Epithelial cell of proximal tubule (primary cell): Measurements from ENCODE around the gene HDDC3. TPM values are rescaled to one million over a fixed set of nuclear protein-coding genes. Genes with fewer than 3 reads are reported as not detected.
"Not testable (repeated sequence)": the region's sequence is repeated elsewhere in the genome, so short reads cannot be mapped to it uniquely, and the experiment has no call there.

ENCODE experiments used
- DNase-seq: peaks from one replicate; pipeline ENCODE4 v3.0.0-alpha.2; 2011; ENCODE audit warnings: low read depth
- H3K4me3 ChIP-seq: 2 replicates; pipeline ENCODE4 v1.5.1; 2011; ENCODE audit warnings: low read depth, mild to moderate bottlenecking, low read length
- total RNA-seq: library from RNA; depleted of rRNA; stranded (reverse); fragments of >200 nt; gene quantifications from 2 replicates; pipeline ENCODE4 v1.2.3, GENCODE V29; 2015
- TF ChIP-seq, protein P1 (sequence below): conservative IDR thresholded peaks from 2 replicates; pipeline ENCODE4 v1.5.1; 2012; ENCODE audit warnings: low read depth, mild to moderate bottlenecking, low read length

HDDC3 gene
- total RNA-seq, 1 donor from 2014 or later: 28.5 TPM

DNA sequence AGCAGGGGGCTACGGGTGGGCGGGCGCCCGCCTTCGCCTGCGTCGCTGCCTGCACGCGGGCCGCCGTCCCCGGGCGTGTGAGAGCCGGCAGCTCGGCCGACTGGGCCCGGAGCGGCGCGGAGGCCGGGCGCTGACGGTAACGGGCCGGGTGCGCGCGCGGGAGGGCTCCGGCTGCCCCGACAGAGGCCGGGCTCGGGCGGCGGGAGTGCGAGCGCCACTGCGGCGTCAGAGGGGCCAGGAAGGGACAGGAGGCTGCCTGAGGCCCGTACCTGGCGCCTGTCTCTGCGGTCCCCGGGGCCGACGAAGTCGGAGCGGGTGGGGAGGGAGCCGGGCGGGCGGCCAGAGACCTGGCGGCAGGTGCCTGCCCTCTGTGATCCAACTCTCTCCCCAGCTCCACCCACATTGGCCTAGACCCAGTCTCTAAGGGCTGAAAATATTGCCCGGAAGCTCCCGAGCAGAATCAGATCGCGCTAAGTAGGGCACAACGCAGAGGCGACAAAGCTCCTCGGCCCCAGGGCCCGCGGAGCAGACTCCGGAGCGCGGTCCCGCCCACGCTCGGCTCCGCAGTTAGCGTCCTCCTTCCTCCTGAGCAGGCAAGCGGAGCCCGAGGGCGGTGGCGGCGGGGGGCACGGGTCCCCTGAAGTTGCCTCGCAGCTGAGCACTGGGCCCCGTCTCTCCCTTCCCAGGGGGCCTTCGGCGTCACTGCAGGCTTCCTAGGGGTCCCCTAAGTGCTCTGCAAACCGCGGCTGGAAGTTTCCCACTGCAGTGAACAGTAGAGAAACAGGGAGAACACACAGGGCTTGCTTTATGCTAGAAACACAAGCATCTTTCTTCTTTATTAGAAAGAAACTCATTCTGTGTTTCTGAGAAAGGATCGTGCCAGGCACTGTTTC, 29.3 kb downstream of the HDDC3 start, which contains the start of gene MAN2A2:
Gene MAN2A2 (plus strand): TSS at position 463 of the 893 bp plus-strand sequence. CDS start 906 bp downstream, outside the sequence.
- no peak for DNase-seq
- TF ChIP-seq, protein P1, sequence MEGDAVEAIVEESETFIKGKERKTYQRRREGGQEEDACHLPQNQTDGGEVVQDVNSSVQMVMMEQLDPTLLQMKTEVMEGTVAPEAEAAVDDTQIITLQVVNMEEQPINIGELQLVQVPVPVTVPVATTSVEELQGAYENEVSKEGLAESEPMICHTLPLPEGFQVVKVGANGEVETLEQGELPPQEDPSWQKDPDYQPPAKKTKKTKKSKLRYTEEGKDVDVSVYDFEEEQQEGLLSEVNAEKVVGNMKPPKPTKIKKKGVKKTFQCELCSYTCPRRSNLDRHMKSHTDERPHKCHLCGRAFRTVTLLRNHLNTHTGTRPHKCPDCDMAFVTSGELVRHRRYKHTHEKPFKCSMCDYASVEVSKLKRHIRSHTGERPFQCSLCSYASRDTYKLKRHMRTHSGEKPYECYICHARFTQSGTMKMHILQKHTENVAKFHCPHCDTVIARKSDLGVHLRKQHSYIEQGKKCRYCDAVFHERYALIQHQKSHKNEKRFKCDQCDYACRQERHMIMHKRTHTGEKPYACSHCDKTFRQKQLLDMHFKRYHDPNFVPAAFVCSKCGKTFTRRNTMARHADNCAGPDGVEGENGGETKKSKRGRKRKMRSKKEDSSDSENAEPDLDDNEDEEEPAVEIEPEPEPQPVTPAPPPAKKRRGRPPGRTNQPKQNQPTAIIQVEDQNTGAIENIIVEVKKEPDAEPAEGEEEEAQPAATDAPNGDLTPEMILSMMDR: no peak

DNA sequence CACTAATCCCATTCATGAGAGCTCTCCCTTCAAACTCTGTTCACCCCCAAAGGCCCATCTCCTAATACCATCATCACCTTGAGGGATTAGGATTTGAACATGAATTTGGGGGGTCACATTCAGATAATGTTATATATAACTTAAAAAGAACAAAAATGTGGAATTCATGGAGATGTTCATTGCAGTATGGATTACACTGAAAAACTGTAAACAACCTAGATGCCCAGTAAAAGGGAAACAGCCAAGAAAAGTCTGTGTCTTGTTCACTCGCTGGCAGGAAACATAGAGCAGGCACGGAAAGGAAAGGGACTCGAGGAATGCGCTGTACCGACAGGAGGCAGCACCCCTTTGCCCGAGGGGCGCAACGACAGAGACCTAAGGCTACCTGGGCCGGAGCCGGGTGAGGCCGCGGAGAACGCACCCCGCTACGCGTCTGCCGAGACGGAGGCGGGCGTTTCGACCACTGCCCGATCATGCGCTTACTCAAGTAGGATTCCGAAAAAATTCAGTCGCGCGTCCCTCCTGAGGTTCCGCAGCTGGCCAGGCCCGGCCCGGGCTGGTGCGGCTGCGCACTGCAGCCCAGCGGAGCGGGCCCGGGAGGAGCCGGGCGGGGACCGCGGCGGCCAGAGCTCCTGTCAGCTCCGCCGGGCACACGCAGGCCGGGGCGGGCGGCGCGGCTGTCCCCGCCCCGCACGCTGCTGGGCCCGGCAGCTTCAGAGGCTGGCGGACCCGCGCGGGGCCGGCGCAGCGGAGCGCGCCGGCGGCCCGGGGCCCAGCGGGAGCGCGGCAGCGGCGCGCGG, 30.1 kb downstream of the HDDC3 start:
- TF ChIP-seq, protein P1: peak; percentile 80
- H3K4me3 ChIP-seq: peak overlapping the region; percentile 81
- peak; percentile 25 for DNase-seq

More for the DNA sequence above, 29.3 kb downstream of the HDDC3 start, which contains the start of gene MAN2A2:
- H3K4me3 ChIP-seq: peak within 1 kb of the TSS; percentile 81

DNA sequence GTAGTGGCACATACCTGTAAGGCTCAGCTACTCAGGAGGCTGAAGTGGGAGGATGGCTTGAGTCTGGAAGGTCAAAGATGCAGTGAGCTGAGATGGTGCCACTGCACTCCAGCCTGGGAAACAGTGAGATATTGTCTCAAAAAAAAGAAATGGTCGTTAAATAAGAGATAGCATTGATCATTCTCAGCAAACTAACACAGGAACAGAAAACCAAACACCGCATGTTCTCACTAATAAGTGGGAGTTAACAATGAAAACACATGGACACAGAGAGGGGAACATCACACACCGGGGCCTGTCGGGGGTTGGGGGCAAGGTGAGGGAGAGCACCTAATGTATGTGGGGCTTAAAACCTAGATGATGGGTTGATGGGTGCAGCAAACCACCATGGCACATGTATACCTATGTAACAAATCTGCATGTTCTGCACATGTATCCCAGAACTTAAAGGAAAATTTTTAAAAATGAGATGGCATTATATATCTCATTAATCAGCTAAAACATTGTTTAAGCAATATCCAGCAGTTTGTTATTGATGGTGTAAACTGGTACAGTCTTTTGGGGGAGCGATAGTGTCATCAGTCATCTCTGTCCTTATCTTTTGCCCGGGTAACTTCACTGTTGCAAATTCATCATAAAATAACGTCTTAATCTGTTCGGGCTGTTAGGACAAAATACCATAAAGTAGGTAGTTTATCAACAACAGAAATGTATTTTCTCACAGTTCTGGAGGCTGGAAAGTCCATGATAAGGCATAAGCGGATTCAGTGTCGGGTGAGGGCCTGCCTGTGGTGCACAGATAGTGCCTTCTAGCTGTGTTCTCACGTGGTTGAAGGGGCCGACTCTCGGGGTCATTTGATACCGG, 30.9 kb downstream of the HDDC3 start:
- H3K4me3 ChIP-seq: peak overlapping the region; percentile 80
- TF ChIP-seq, protein P1: no peak
- no peak for DNase-seq

DNA sequence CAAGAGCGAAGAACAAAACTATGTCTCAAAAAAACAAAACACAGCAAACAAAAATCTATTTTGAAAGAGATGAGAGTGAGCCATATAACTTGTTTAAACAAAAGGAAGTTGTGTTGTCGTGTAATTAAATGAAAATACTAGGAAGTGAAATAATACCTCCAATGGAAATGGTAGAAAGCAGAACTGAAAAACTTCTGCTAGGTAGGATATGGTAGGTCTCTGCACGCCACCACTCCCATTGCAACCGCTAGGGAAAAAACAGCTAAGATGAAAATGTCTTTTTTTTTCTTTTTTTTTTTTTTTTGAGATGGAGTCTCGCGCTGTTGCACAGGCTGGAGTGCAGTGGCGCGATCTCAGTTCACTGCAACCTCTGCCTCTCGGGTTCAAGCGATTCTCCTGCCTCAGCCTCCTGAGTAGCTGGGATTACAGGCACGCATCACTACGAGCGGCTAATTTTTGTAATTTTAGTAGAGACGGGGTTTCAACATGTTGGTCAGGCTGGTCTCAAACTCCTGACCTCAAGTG, 35.2 kb downstream of the HDDC3 start:
- H3K4me3 ChIP-seq, DNase-seq: not testable (repeated sequence)

- TF ChIP-seq, protein P1: no peak
- H3K4me3 ChIP-seq: no peak overlapping the region
- no peak for DNase-seq
Observed at GRCh38 chr15:90895571-90896117, 36.7 kb downstream of the HDDC3 start.

GRCh38 chr15:90893175-90894090, 38.9 kb downstream of the HDDC3 start:
- H3K4me3 ChIP-seq: no peak overlapping the region
- TF ChIP-seq, protein P1: peak; percentile 7

More at GRCh38 chr15:90893175-90894090, 38.9 kb downstream of the HDDC3 start:
- DNase-seq: no peak
